Activated CD8-positive, alpha-beta memory T cell treated with anti-CD3 and anti-CD28 coated beads, Interleukin-2, amount 50 U/mL, for 48 hours (primary cell): ENCODE results near the gene SNX21.
"Not testable (repeated sequence)": the region's sequence is repeated elsewhere in the genome, so short reads cannot be mapped to it uniquely, and the experiment has no call there.

Source experiments
- DNase-seq: peaks from one replicate; pipeline ENCODE4 v3.0.0-alpha.2; 2020

SNX21 gene

GRCh38 chr20:45823949-45824835, 9.4 kb upstream of the SNX21 start:
- peak; percentile 75 for DNase-seq

DNA sequence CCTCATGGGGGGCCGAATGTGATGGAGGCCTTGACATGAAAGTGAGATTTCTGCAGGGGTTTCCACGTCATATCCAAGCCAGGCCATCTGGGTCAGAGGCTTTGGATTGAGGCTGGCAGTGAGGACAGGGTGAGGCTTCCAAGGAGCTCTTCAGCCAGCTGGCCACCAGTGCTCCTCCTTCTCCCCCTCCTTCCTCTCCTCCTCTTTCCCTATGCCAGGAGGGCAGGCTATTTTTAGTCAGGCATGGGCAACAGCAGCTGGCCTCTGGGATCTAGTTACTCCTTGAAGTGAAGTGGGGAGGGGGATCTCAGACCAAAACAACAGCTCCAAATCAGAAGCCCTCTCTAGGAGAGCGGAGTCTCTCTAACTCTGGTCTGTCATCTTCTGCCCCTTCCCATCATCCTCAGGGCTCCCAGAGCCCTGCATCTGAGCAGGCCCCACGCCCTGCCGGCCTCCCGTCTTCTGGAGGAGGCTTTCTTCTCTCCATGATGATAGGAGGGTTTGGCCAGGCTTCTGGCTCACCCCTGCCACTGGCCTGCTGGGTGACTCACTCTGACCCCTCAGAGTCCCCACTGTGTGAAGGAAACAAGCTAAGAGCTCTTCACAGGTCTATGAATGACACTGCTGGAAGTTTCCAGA, 7.1 kb upstream of the SNX21 start:
- no peak for DNase-seq

DNA sequence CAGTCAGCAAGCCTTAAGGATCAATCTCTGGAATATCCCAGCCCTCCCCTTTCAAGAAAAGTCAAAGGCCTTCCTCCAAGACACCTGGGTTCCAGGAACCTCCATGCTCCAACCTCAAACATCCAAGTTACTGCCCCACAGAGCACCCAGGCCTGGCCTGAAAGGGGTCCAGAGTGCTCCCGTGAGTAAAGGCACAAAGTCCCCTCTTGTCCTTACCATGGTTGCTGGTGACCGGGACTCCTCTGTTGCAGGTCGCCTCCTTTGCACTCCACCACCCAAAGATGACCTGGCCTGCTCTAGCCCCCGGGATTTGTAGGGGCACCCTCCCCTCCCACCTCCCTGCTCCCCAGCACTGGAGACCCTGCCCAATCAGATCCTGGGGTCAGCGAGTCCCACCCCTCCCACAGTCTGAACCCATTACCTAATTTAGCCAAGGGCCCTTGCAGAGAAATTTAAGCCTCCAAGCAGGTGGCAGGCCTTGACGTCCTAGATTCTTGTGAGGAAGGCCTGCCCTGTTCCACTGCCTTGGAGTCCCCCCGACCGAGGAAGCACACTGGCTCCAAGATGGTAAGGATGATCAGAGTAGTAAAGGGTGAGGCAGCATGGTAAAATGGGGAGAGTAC, 6.5 kb upstream of the SNX21 start, which contains the start of gene TNNC2:
Gene TNNC2, minus strand, starts transcription at position 283 of the 623 bp plus-strand sequence. Its CDS starts 64 bp downstream, at position 219.
- DNase-seq: no peak

DNA sequence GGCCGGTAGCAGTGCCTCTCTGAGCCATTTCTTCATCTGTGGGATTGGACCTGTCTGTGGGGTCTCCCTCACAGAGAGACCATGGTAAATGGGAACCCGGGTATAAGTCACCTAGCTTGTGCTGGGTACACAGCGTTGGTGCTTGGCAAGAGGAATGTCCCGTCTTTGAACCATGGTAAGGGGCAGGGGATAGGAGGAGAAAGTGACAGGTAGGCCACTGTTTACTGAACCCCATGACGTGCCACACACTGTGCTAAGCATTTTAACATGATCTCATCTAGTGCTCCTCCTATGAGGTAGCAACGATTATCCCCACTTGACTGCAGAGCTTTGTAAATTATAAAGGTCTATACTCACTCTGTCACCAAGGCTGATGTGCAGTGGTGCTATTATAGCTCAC, 5.9 kb upstream of the SNX21 start:
- DNase-seq: no peak

GRCh38 chr20:45828589-45828988, 5.0 kb upstream of the SNX21 start:
- DNase-seq: no peak

- not testable (repeated sequence) for DNase-seq
Observed at GRCh38 chr20:45829673-45830106, 3.9 kb upstream of the SNX21 start.

- DNase-seq: no peak
Observed at GRCh38 chr20:45832619-45833018, 980 bp upstream of the SNX21 start.

DNA sequence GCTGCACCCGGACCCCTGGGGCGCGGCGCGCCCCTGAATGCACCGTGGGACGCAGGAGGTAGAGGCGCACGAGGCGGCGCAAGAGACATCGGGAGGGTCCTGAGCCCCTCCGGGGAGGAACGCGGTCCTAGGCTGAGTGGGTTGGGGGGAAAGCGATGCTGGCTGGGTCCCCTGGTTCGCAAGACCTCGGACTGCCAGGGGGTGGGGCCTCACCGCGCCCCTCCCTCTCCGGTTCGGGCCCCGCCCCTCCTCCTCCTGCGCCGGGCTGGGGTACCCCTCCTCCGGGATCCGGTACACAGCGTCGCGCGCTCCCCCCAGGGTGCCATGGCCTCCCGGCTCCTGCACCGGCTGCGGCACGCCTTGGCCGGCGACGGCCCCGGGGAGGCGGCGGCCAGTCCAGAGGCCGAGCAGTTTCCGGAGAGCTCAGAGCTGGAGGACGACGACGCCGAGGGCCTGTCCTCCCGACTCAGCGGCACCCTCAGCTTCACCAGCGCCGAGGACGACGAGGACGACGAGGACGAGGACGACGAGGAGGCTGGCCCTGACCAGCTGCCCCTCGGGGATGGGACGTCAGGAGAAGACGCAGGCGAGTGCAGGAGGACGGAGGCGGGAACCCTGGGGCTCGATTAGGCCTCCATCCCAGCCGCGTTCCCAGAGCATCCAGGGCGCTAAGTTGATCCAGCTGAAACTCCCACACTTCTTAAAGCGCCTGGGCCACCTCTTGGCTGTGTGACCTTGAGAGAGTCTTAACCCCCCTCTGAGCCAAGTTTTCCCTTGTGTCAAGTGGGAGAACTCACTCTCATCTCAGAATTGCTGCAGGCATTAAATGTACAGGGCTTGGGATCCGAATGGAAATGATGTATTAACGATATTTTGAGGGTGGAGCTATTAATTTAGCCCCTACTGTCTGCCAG, 541 bp downstream of the SNX21 start:
- DNase-seq: peak; percentile 71

DNA sequence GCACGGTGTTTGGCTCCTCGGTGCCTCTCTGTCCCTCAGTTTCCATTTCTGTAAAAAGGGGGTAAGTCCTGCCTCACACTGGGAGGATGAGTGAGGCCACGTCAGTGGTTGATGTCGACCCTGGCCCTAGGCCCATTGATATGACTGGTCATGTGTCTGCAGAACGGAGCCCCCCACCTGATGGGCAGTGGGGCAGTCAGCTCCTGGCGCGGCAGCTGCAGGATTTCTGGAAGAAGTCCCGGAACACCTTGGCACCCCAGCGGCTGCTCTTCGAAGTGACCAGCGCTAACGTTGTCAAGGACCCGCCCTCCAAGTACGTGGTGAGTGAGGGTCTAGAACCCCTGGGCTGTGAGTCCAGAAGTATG, 1.2 kb downstream of the SNX21 start:
- no peak for DNase-seq

DNA sequence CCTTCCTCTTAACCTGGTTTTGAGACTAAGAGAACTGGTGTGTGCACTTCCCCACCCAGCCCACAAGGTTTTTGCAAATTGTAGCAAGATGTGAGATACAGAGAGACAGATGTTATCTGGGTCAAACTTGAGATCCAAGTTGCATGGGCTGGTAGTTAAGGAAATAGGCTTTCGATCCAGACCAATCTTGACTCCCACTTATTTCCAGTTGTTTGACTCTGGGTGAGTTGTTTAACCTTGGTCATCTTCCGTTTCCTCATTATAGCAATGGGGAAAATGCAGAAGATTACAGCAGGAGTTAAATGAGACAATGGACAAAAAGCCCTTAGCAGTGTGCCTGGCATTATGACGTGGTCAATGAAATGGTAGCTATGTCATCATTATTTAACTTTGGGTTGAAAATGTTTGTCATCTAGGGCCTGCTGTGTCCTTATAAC, 1.7 kb downstream of the SNX21 start:
- DNase-seq: no peak

GRCh38 chr20:45835825-45836224, 2.2 kb downstream of the SNX21 start:
- no peak for DNase-seq

DNA sequence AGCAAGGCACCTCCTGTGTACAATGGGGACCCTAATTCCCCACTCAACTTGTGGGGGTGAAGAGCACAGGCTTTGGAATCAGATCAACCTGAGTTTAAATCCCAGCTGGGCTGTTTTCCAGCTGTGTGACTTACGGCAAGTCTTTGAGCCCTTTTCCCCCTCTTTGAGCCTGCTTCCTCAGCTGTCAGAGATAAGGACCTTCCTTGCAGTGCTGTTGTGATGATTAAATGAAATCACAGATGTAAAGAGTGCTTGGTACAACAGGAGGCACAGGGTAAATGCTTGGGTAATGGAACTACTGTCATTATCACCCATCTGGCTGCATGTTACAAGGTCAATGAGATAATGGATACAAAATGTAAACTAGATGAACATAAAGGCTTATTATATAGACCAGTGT, 3.2 kb downstream of the SNX21 start:
- no peak for DNase-seq

DNA sequence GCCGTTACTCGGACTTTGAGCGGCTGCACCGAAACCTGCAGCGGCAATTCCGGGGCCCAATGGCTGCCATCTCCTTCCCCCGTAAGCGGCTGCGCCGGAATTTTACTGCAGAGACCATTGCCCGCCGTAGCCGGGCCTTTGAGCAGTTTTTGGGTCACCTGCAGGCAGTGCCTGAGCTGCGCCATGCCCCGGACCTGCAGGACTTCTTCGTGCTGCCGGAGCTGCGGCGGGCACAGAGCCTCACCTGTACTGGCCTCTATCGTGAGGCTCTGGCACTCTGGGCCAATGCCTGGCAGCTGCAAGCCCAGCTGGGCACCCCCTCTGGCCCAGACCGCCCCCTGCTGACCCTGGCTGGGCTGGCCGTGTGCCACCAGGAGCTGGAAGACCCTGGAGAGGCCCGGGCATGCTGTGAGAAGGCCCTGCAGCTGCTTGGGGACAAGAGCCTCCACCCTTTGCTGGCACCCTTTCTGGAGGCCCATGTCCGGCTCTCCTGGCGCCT, 7.2 kb downstream of the SNX21 start:
- no peak for DNase-seq

- no peak for DNase-seq
Observed at GRCh38 chr20:45841407-45842129, 8.0 kb downstream of the SNX21 start.

- DNase-seq: no peak
Observed at GRCh38 chr20:45842169-45842812, 8.7 kb downstream of the SNX21 start.

DNA sequence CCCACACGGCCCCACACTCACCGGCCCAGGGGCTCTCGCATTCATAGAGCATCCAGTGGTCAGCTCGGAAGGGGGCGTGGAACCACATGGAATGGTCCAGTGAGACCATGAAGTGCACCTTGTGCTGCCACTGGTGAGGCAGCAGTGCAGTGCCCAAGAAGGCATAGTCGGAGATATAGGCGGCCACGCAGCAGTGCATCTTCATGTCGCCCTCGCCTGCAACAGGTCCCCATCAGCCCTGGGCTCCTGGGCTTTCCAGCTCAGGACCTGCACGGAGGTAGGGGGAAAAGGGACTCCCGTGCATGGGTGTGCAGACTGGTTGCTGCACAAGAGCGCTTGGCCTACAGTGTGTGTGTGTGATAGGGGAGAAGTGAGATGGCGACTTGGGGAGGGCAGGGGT, 9.9 kb downstream of the SNX21 start:
- no peak for DNase-seq

DNA sequence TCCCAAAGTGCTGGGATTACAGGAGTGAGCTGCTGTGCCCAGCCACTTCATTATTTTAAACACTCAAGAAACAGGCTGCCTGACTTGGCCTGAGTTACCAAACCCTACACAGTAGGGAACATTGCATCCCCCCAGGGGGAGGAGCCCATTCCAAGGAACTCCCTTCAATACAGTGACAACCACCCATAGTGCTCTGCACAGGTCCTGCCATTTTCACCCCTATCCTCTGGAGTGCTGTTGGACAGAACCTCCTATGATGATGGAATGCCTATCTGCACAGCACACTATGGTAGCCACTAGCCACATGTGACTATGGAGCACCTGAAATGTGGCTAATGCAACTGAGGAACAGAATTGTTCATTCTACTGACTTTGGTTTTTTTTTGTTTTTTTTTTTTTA, 11.9 kb downstream of the SNX21 start:
- DNase-seq: no peak

- DNase-seq: no peak
Observed at GRCh38 chr20:45848421-45848820, 14.8 kb downstream of the SNX21 start.

- DNase-seq: no peak
Observed at GRCh38 chr20:45848969-45849582, 15.5 kb downstream of the SNX21 start.

DNA sequence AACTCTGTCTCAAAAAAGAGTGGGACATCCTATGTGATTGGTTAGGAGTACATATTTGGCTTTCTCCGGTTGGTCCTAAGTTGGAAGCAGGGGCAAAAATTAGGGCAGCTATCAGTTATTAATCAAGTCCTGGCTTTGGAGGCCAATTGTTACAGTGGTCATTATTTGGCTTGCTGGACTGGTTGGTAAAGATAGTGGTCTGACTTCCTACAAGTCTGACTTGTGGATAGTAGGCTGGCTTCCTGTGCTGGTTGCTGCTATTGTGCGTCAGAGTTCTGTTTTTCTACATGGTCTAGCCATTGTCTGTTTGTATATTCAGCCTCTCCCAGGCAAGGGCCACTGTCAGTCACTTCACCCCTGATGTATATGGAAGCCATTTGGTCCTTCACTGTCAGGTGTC, 16.6 kb downstream of the SNX21 start:
- DNase-seq: no peak

DNA sequence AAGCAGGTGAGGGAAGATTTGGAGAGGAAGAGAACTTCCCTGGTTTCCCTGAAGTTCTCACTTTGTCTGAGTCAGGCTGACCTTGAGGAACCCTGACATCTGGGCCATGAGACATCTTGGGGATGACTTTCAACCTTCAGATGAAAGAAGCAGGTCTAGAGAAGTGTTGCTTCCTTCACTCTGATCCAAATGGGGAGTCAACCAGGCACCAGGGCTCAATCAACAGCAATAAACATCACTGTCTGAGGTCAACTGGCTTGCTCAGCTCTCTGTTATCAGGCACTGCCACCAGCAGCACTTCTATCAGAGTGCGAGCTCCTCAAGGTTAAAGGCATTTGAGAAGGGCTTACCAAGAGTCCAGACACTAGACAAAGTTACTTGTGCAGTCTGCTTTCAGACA, 17.3 kb downstream of the SNX21 start:
- DNase-seq: no peak
